HepG2 (cell line): Measurements from ENCODE around the gene SFRP4. TPM values are rescaled to one million over a fixed set of nuclear protein-coding genes. Genes with fewer than 3 reads are reported as not detected.

Experiments
- ATF7 ChIP-seq, 2 experiments: fragments of 450-650 bp in 1 of 2; sonication (generic) in 1 of 2; formaldehyde crosslinking in 1 of 2; IDR thresholded peaks; 2 replicates each; pipeline versions ENCODE4 v1.4.0 to v1.6.1; 2016 to 2020; ENCODE audit warnings: antibody characterized with exemption in 1 of 2, mild to moderate bottlenecking in 1 of 2, missing genetic modification reagents in 1 of 2
- FOXK2 ChIP-seq: fragments of 450-650 bp; IDR thresholded peaks from 2 replicates; pipeline ENCODE4 v1.6.1; 2016
- GABPB1 ChIP-seq: IDR thresholded peaks from 2 replicates; pipeline ENCODE4 v1.6.1; 2016; ENCODE audit warnings: mild to moderate bottlenecking, missing genetic modification reagents, moderate library complexity, missing compliant biosample characterization
- GLMP ChIP-seq: sonication (generic); formaldehyde crosslinking; IDR thresholded peaks from 2 replicates; pipeline ENCODE4 v1.9.0; 2021; ENCODE audit warnings: missing genetic modification reagents, mild to moderate bottlenecking, borderline replicate concordance
- IRF1 ChIP-seq: sonication (generic); formaldehyde crosslinking; IDR thresholded peaks from 2 replicates; pipeline ENCODE4 v1.4.0; 2020; ENCODE audit warnings: low read depth, mild to moderate bottlenecking, missing genetic modification reagents
- KLF11 ChIP-seq: IDR thresholded peaks from 2 replicates; pipeline ENCODE4 v1.6.1; 2016; ENCODE audit warnings: missing compliant biosample characterization
- NR1H2 ChIP-seq: sonication (generic); formaldehyde crosslinking; IDR thresholded peaks from 2 replicates; pipeline ENCODE4 v1.8.1; 2022; ENCODE audit warnings: low read depth, missing genetic modification reagents, borderline replicate concordance
- PHF5A ChIP-seq: IDR thresholded peaks from one replicate; pipeline ENCODE4 v1.6.1; 2018; ENCODE audit warnings: low read depth, missing genetic modification reagents; ENCODE audit not compliant: unreplicated experiment
- POLR2AphosphoS5 ChIP-seq: IDR thresholded peaks from 2 replicates; pipeline ENCODE4 v1.6.1; 2012; ENCODE audit warnings: low read depth, low read length
- SIN3A ChIP-seq: IDR thresholded peaks from 2 replicates; pipeline ENCODE4 v1.6.1; 2011; ENCODE audit warnings: low read depth, mild to moderate bottlenecking, control low read depth, low read length, borderline replicate concordance
- SNAI1 ChIP-seq: sonication (generic); formaldehyde crosslinking; IDR thresholded peaks from 2 replicates; pipeline ENCODE4 v1.5.0; 2020; ENCODE audit warnings: mild to moderate bottlenecking, missing genetic modification reagents, borderline replicate concordance
- ZNF333 ChIP-seq: sonication (generic); formaldehyde crosslinking; IDR thresholded peaks from 2 replicates; pipeline ENCODE4 v1.4.0; 2020; ENCODE audit warnings: mild to moderate bottlenecking, missing genetic modification reagents, borderline replicate concordance
- ZNF552 ChIP-seq: sonication (generic); formaldehyde crosslinking; IDR thresholded peaks from 2 replicates; pipeline ENCODE4 v1.9.0; 2022; ENCODE audit warnings: missing genetic modification reagents, mild to moderate bottlenecking, borderline replicate concordance
- polyA plus RNA-seq, 8 experiments: library from polyadenylated mRNA; depleted of rRNA in 3 of 8; stranded (reverse) in 7 of 8; unstranded in 1 of 8; fragments of >200 nt; fragmentation: Illumina TruSeq in 4 of 8; extraction: Trizol in 4 of 8; gene quantifications; 2 replicates each; pipeline versions ENCODE4 v1.2.1 to v1.2.3, GENCODE V29; 2011 to 2016; ENCODE audit warnings: low read depth in 4 of 8, missing spikeins in 1 of 8, mixed read lengths in 1 of 8; ENCODE audit not compliant: insufficient read depth in 1 of 8
- total RNA-seq, 5 experiments: library from RNA; depleted of rRNA; stranded (reverse); fragments of >200 nt; fragmentation: Illumina TruSeq; extraction: Trizol; gene quantifications; 2 replicates each; pipeline ENCODE4 v1.2.3, GENCODE V29; 2016; ENCODE audit warnings: low read depth in 1 of 5
- TF ChIP-seq, protein P1 (sequence below): sonication (generic); formaldehyde crosslinking; IDR thresholded peaks from 2 replicates; pipeline ENCODE4 v1.4.0; 2020; ENCODE audit warnings: missing genetic modification reagents, borderline replicate concordance
- TF ChIP-seq, protein P2 (sequence below): sonication (generic); formaldehyde crosslinking; IDR thresholded peaks from 2 replicates; pipeline ENCODE4 v1.4.0; 2020; ENCODE audit warnings: low read depth, missing genetic modification reagents
- TF ChIP-seq, protein P3 (sequence below): sonication (generic); formaldehyde crosslinking; IDR thresholded peaks from 2 replicates; pipeline ENCODE4 v1.9.0; 2021; ENCODE audit warnings: missing genetic modification reagents, borderline replicate concordance

The SFRP4 gene
- total and polyA plus RNA-seq, 2 of the 13 experiments (the other 11 are each of a cell fraction or from before 2014, with no cell fraction given): 0.96 to 1.8 TPM

- TF ChIP-seq ZNF552 (CRISPR knock-in tag): peak; percentile 84; the same call in 1 of the 2 replicates
- TF ChIP-seq IRF1: no peak
- peak; percentile 92 for TF ChIP-seq FOXK2
- peak; percentile 72; the same call in 1 of the 2 replicates for TF ChIP-seq SIN3A
- TF ChIP-seq, protein P1, sequence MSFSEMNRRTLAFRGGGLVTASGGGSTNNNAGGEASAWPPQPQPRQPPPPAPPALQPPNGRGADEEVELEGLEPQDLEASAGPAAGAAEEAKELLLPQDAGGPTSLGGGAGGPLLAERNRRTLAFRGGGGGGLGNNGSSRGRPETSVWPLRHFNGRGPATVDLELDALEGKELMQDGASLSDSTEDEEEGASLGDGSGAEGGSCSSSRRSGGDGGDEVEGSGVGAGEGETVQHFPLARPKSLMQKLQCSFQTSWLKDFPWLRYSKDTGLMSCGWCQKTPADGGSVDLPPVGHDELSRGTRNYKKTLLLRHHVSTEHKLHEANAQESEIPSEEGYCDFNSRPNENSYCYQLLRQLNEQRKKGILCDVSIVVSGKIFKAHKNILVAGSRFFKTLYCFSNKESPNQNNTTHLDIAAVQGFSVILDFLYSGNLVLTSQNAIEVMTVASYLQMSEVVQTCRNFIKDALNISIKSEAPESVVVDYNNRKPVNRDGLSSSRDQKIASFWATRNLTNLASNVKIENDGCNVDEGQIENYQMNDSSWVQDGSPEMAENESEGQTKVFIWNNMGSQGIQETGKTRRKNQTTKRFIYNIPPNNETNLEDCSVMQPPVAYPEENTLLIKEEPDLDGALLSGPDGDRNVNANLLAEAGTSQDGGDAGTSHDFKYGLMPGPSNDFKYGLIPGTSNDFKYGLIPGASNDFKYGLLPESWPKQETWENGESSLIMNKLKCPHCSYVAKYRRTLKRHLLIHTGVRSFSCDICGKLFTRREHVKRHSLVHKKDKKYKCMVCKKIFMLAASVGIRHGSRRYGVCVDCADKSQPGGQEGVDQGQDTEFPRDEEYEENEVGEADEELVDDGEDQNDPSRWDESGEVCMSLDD (CRISPR knock-in tag): no peak; the same call in 1 of the 2 replicates
- TF ChIP-seq POLR2AphosphoS5: no peak; the same call in 1 of the 2 replicates
- 0 out of 2 replicates have a peak, but pooled peaks have one; percentile 68 for TF ChIP-seq SNAI1
- TF ChIP-seq, protein P2, sequence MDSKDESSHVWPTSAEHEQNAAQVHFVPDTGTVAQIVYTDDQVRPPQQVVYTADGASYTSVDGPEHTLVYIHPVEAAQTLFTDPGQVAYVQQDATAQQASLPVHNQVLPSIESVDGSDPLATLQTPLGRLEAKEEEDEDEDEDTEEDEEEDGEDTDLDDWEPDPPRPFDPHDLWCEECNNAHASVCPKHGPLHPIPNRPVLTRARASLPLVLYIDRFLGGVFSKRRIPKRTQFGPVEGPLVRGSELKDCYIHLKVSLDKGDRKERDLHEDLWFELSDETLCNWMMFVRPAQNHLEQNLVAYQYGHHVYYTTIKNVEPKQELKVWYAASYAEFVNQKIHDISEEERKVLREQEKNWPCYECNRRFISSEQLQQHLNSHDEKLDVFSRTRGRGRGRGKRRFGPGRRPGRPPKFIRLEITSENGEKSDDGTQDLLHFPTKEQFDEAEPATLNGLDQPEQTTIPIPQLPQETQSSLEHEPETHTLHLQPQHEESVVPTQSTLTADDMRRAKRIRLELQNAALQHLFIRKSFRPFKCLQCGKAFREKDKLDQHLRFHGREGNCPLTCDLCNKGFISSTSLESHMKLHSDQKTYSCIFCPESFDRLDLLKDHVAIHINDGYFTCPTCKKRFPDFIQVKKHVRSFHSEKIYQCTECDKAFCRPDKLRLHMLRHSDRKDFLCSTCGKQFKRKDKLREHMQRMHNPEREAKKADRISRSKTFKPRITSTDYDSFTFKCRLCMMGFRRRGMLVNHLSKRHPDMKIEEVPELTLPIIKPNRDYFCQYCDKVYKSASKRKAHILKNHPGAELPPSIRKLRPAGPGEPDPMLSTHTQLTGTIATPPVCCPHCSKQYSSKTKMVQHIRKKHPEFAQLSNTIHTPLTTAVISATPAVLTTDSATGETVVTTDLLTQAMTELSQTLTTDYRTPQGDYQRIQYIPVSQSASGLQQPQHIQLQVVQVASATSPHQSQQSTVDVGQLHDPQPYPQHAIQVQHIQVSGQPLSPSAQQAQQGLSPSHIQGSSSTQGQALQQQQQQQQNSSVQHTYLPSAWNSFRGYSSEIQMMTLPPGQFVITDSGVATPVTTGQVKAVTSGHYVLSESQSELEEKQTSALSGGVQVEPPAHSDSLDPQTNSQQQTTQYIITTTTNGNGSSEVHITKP (CRISPR knock-in tag): peak; percentile 90
- TF ChIP-seq GLMP (CRISPR knock-in tag): no peak
- peak; percentile 61; the same call in 1 of the 2 replicates for TF ChIP-seq KLF11 (CRISPR knock-in tag)
- no peak for TF ChIP-seq NR1H2 (CRISPR knock-in tag)
- 0 out of 2 replicates have a peak, but pooled peaks have one; percentile 34 for TF ChIP-seq ATF7 (IDR thresholded peaks at IDR 0.05)
- peak; percentile 88 for TF ChIP-seq ATF7 (CRISPR knock-in tag; IDR thresholded peaks at IDR 0.05)
- TF ChIP-seq, protein P3, sequence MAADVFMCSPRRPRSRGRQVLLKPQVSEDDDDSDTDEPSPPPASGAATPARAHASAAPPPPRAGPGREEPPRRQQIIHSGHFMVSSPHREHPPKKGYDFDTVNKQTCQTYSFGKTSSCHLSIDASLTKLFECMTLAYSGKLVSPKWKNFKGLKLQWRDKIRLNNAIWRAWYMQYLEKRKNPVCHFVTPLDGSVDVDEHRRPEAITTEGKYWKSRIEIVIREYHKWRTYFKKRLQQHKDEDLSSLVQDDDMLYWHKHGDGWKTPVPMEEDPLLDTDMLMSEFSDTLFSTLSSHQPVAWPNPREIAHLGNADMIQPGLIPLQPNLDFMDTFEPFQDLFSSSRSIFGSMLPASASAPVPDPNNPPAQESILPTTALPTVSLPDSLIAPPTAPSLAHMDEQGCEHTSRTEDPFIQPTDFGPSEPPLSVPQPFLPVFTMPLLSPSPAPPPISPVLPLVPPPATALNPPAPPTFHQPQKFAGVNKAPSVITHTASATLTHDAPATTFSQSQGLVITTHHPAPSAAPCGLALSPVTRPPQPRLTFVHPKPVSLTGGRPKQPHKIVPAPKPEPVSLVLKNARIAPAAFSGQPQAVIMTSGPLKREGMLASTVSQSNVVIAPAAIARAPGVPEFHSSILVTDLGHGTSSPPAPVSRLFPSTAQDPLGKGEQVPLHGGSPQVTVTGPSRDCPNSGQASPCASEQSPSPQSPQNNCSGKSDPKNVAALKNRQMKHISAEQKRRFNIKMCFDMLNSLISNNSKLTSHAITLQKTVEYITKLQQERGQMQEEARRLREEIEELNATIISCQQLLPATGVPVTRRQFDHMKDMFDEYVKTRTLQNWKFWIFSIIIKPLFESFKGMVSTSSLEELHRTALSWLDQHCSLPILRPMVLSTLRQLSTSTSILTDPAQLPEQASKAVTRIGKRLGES (CRISPR knock-in tag): no peak
- no peak for TF ChIP-seq ZNF333 (CRISPR knock-in tag)
- TF ChIP-seq GABPB1 (CRISPR knock-in tag): peak; percentile 72
- peak; percentile 97 for TF ChIP-seq PHF5A
Measured at GRCh38 chr7:37942934-37943610, 26.5 kb upstream of the SFRP4 start (continued).
